A673 (cell line): ENCODE results near the gene ZNF524. TPM values are rescaled to one million over a fixed set of nuclear protein-coding genes. Genes with fewer than 3 reads are reported as not detected.
A peak's percentile ranks its signal among the peaks of the same experiment; 100 is the strongest.

Experiments used
- BruUV-seq: library from RNA; stranded (reverse); fragments of 400-500 nt; replicated peaks from 2 replicates; lab custom pipeline; 2021; lab: Mats Ljungman, UMichigan
- CTCF ChIA-PET: fragments of 300-600 bp; sonication (Branson Sonifier 250); formaldehyde crosslinking; loops from one replicate; lab custom pipeline; 2022; ENCODE audit warnings: antibody characterized with exemption; lab: Charles Lee
- POLR2A ChIA-PET: fragments of 300-600 bp; sonication (Branson Sonifier 250); formaldehyde crosslinking; loops from one replicate; lab custom pipeline; 2022; ENCODE audit warnings: antibody characterized with exemption; ENCODE audit not compliant: low non-redundant PET; lab: Charles Lee
- DNase-seq: peaks from one replicate; pipeline ENCODE4 v3.0.0-alpha.2; 2015; ENCODE audit warnings: low spot score
- H3K27ac ChIP-seq: fragments of 200-600 bp; sonication (generic); 2 replicates; pipeline ENCODE4 v1.5.1; 2016; ENCODE audit warnings: mixed run types, low read depth, mild to moderate bottlenecking, mixed read lengths, antibody characterized with exemption, low read length; ENCODE audit not compliant: poor library complexity, severe bottlenecking
- H3K27me3 ChIP-seq: fragments of 200-600 bp; sonication (generic); replicated peaks from 2 replicates; pipeline ENCODE4 v1.6.1; 2017; ENCODE audit warnings: mixed run types, low read depth, mild to moderate bottlenecking, mixed read lengths, antibody characterized with exemption, low read length; ENCODE audit not compliant: insufficient read depth, poor library complexity
- H3K36me3 ChIP-seq: fragments of 200-600 bp; sonication (generic); 2 replicates; pipeline ENCODE4 v1.6.1; 2016; ENCODE audit warnings: mixed run types, mild to moderate bottlenecking, mixed read lengths, antibody characterized with exemption, low read length; ENCODE audit not compliant: insufficient read depth, poor library complexity, severe bottlenecking
- H3K4me1 ChIP-seq: fragments of 200-600 bp; sonication (generic); 2 replicates; pipeline ENCODE4 v1.6.1; 2017; ENCODE audit warnings: mixed run types, mild to moderate bottlenecking, mixed read lengths, antibody characterized with exemption, low read length; ENCODE audit not compliant: insufficient read depth, poor library complexity, severe bottlenecking
- H3K4me3 ChIP-seq: fragments of 200-600 bp; sonication (generic); 2 replicates; pipeline ENCODE4 v1.5.1; 2016; ENCODE audit warnings: low read depth, mixed run types, mild to moderate bottlenecking, mixed read lengths, low read length; ENCODE audit not compliant: poor library complexity, severe bottlenecking
- H3K9me3 ChIP-seq: fragments of 200-600 bp; sonication (generic); 2 replicates; pipeline ENCODE4 v1.6.1; 2016; ENCODE audit warnings: mixed run types, low read depth, mild to moderate bottlenecking, mixed read lengths, antibody characterized with exemption, low read length; ENCODE audit not compliant: poor library complexity, severe bottlenecking
- CTCF ChIP-seq: fragments of 300-800, 200-600 bp; sonication (generic); conservative IDR thresholded peaks from 2 replicates; pipeline ENCODE4 v1.5.1; 2017; ENCODE audit warnings: low read depth, mild to moderate bottlenecking, antibody characterized with exemption, low read length, moderate library complexity, mixed read lengths
- EZH2 ChIP-seq: fragments of 200-600 bp; sonication (generic); IDR thresholded peaks from 2 replicates; pipeline ENCODE4 v1.6.1; 2017; ENCODE audit warnings: borderline replicate concordance, low read depth, mild to moderate bottlenecking, mixed read lengths, antibody characterized with exemption, low read length; ENCODE audit not compliant: poor library complexity, severe bottlenecking
- intact Hi-C: fragments of 100-400 bp; cut with micrococcal nuclease; formaldehyde crosslinking; loops from one replicate; pipeline ENCODE4 v1.10.0; 2022; ENCODE audit not compliant: unreplicated experiment
- total RNA-seq: library from RNA; stranded (reverse); gene quantifications from 2 replicates; pipeline ENCODE4 v1.2.3, GENCODE V29; 2021

Gene ZNF524
- total RNA-seq, 1 experiment from 2014 or later: 7.5 TPM

- DNase-seq: peak; percentile 90
- no peaks in the 10 kb centered on the region for H3K9me3 ChIP-seq
- H3K27ac ChIP-seq: peak within 1 kb of the TSS; percentile 90
- no peak for TF ChIP-seq EZH2
- TF ChIP-seq CTCF: no peak
- ChIA-PET CTCF (interaction anchor here (1.3 kb wide), 1 partner anchor 11 kb away, joined by 3 read pairs; no protein-coding TSS in a partner anchor), POLR2A (no interaction called here)
- no peaks in the 10 kb centered on the region for H3K27me3 ChIP-seq
- no TSS peak for BruUV-seq
- peaks cover 30% of the 10 kb centered on the region for H3K4me1 ChIP-seq
- H3K4me3 ChIP-seq: peak within 1 kb of the TSS; percentile 81
- H3K36me3 ChIP-seq: peaks cover 13% of the 10 kb centered on the region
- intact Hi-C loops: no loop called here
Measured at GRCh38 chr19:55643003-55643886, 43.2 kb downstream of the ZNF524 start, which contains the start of gene ZNF581. TSS of gene ZNF581 (plus strand) at chr19:55643649. CDS start at chr19:55644572, 923 bp downstream.

GRCh38 chr19:55643887-55644176 lies 43.7 kb downstream of the ZNF524 start:
- Histone ChIP-seq H3K4me3 (peak overlapping the region; percentile 81), H3K36me3 (peaks cover 13% of the 10 kb centered on the region), H3K27ac (peak overlapping the region; percentile 90), H3K27me3 (no peaks in the 10 kb centered on the region), H3K4me1 (peaks cover 31% of the 10 kb centered on the region), H3K9me3 (no peaks in the 10 kb centered on the region)
- DNase-seq: no peak
- ChIA-PET CTCF (no interaction called here), POLR2A (no interaction called here)
- no TSS peak for BruUV-seq
- intact Hi-C loops: no loop called here
- TF ChIP-seq CTCF: no peak
- TF ChIP-seq EZH2: no peak

GRCh38 chr19:55644191-55644833 lies 44.2 kb downstream of the ZNF524 start:
- POLR2A ChIA-PET: no interaction called here
- intact Hi-C loops: no loop called here
- peak overlapping the region; percentile 90 for H3K27ac ChIP-seq

More at GRCh38 chr19:55644191-55644833, 44.2 kb downstream of the ZNF524 start:
- CTCF ChIA-PET: no interaction called here
- no peak for DNase-seq
- peaks cover 13% of the 10 kb centered on the region for H3K36me3 ChIP-seq
- peaks cover 36% of the 10 kb centered on the region for H3K4me1 ChIP-seq
- H3K27me3 ChIP-seq: no peaks in the 10 kb centered on the region
- no TSS peak for BruUV-seq
- peak overlapping the region; percentile 81 for H3K4me3 ChIP-seq
- no peak for TF ChIP-seq CTCF
- no peak for TF ChIP-seq EZH2
- no peaks in the 10 kb centered on the region for H3K9me3 ChIP-seq
